ENCODE measurements around the gene CDC42EP4.

DNA sequence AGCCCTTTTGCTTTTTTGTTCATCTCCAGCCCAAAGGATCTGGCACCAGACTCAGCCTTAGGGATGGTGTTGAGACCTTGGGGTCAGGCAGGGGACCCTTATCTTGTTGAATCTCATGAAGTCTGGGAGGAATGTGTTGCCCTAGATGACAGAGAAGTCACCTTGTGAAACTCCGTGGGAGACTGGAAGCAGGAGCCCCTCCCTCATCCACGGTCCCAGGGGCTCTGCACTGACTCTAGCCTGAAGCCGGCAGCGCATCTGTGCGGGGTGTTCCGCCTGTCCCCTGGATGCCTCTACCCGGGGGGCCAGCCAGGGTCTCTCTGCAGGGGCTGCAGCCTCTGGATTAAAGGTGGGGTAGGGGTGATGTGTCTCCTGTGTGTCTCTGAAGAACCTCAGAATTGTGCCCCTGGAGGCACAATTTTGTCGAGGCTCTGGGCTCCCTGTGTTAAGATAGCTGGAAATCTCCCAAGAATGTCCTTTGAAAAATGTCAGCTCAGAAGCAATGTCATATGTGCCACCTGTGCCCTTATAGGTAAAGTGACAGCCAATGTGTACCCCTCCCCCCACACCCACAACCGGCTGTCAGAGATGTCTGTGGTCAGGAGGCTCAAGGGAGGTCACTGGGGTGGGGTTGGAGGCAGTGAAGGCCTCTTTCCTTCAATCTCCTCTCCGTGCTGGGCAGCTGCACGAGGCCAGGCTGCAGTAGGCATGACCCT lies 32.1 kb upstream of the CDC42EP4 start:
- TF ChIP-seq, protein P1, sequence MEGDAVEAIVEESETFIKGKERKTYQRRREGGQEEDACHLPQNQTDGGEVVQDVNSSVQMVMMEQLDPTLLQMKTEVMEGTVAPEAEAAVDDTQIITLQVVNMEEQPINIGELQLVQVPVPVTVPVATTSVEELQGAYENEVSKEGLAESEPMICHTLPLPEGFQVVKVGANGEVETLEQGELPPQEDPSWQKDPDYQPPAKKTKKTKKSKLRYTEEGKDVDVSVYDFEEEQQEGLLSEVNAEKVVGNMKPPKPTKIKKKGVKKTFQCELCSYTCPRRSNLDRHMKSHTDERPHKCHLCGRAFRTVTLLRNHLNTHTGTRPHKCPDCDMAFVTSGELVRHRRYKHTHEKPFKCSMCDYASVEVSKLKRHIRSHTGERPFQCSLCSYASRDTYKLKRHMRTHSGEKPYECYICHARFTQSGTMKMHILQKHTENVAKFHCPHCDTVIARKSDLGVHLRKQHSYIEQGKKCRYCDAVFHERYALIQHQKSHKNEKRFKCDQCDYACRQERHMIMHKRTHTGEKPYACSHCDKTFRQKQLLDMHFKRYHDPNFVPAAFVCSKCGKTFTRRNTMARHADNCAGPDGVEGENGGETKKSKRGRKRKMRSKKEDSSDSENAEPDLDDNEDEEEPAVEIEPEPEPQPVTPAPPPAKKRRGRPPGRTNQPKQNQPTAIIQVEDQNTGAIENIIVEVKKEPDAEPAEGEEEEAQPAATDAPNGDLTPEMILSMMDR (tag by site-specific recombination; IDR thresholded peaks at IDR 0.05): no peak
- no peak for TF ChIP-seq ZNF561 (tag by site-specific recombination; IDR thresholded peaks at IDR 0.05; ENCODE audit: borderline replicate concordance)

Data from HEK293 (cell line).